Endothelial cell of umbilical vein (primary cell): ENCODE results near the gene RTBDN. TPM values are rescaled to one million over a fixed set of nuclear protein-coding genes. Genes with fewer than 3 reads are reported as not detected.
A peak's percentile ranks its signal among the peaks of the same experiment; 100 is the strongest.

Experiments
- BruUV-seq: library from RNA; stranded (reverse); fragments of 400-500 nt; replicated peaks from 2 replicates; lab custom pipeline; 2021; lab: Mats Ljungman, UMichigan
- CTCF ChIA-PET: fragments of 300-600, 350-600 bp; sonication (Branson Sonifier 250); formaldehyde crosslinking; loops from one replicate; lab custom pipeline; 2021; ENCODE audit warnings: antibody characterized with exemption, inconsistent platforms; lab: Charles Lee
- POLR2A ChIA-PET: fragments of 300-600, 350-600 bp; sonication (Branson Sonifier 250); formaldehyde crosslinking; loops from one replicate; lab custom pipeline; 2021; ENCODE audit warnings: antibody characterized with exemption, inconsistent platforms; lab: Charles Lee
- DNase-seq: peaks from one replicate; pipeline ENCODE4 v3.0.0-alpha.2; 2011; ENCODE audit warnings: low read depth, low spot score
- FAIRE-seq: peaks from 2 replicates; lab custom pipeline; 2011; peaks lifted over from hg19 to GRCh38; lab: Jason Lieb, UNC
- H2AFZ ChIP-seq: 2 replicates; pipeline ENCODE4 v1.6.0; 2012; ENCODE audit warnings: low read depth, low read length, control low read depth, inconsistent platforms
- H3K27ac ChIP-seq: 2 replicates; pipeline ENCODE4 v1.5.1; 2011; ENCODE audit warnings: low read depth, mild to moderate bottlenecking, control low read depth, low read length, moderate library complexity; ENCODE audit not compliant: insufficient read depth
- H3K27me3 ChIP-seq, 2 experiments: 2 replicates each; pipeline versions ENCODE4 v1.6.0 to v1.6.1; 2011; ENCODE audit warnings: low read length in 2 of 2, mixed read lengths in 1 of 2; ENCODE audit not compliant: control insufficient read depth in 2 of 2, insufficient read depth in 2 of 2
- H3K36me3 ChIP-seq, 2 experiments: 2 replicates in 1 of 2; 3 replicates in 1 of 2; pipeline ENCODE4 v1.5.1; 2011; ENCODE audit warnings: low read length in 2 of 2, mild to moderate bottlenecking in 1 of 2, moderate library complexity in 1 of 2; ENCODE audit not compliant: control insufficient read depth in 2 of 2, insufficient read depth in 2 of 2; ENCODE audit errors: extremely low read depth in 1 of 2
- H3K4me1 ChIP-seq: 3 replicates; pipeline ENCODE4 v1.5.1; 2011; ENCODE audit warnings: mild to moderate bottlenecking, low read length; ENCODE audit not compliant: control insufficient read depth, insufficient read depth; ENCODE audit errors: extremely low read depth
- H3K4me2 ChIP-seq: 2 replicates; pipeline ENCODE4 v1.6.1; 2011; ENCODE audit warnings: low read length, control low read depth, mixed read lengths; ENCODE audit not compliant: insufficient read depth
- H3K4me3 ChIP-seq, 3 experiments: fragments of 200-600 bp in 1 of 3; sonication (generic), shearing (Covaris generic) in 1 of 3; replicated peaks in 1 of 3; 2 replicates each; pipeline ENCODE4 v1.5.1; 2011 to 2016; ENCODE audit warnings: control low read depth in 3 of 3, low read length in 3 of 3, mild to moderate bottlenecking in 2 of 3, inconsistent platforms in 1 of 3, low read depth in 1 of 3, moderate library complexity in 1 of 3; ENCODE audit not compliant: insufficient read depth in 1 of 3
- H3K79me2 ChIP-seq: 2 replicates; pipeline ENCODE4 v1.6.0; 2012; ENCODE audit warnings: low read length, inconsistent platforms; ENCODE audit not compliant: control insufficient read depth, insufficient read depth
- H3K9ac ChIP-seq: replicated peaks from 2 replicates; pipeline ENCODE3; 2011; ENCODE audit warnings: low read length, control low read depth; ENCODE audit not compliant: insufficient read depth; ENCODE audit errors: extremely low read depth
- H3K9me1 ChIP-seq: replicated peaks from 3 replicates; pipeline ENCODE4 v1.6.0; 2011; ENCODE audit warnings: mild to moderate bottlenecking, low read length; ENCODE audit not compliant: control insufficient read depth, insufficient read depth; ENCODE audit errors: extremely low read depth
- H3K9me3 ChIP-seq: replicated peaks from 2 replicates; pipeline ENCODE4 v1.5.1; 2012; ENCODE audit warnings: low read length, inconsistent platforms; ENCODE audit not compliant: control insufficient read depth, insufficient read depth
- H4K20me1 ChIP-seq: replicated peaks from 2 replicates; pipeline ENCODE3; 2011; ENCODE audit warnings: mild to moderate bottlenecking, low read length; ENCODE audit not compliant: control insufficient read depth, insufficient read depth; ENCODE audit errors: extremely low read depth
- EZH2 ChIP-seq: IDR thresholded peaks from 2 replicates; pipeline ENCODE4 v1.6.1; 2012; ENCODE audit warnings: borderline replicate concordance, low read depth, mild to moderate bottlenecking, moderate library complexity, low read length, inconsistent platforms; ENCODE audit not compliant: severe bottlenecking
- FOS ChIP-seq: IDR thresholded peaks from 2 replicates; pipeline ENCODE4 v1.6.1; 2011; ENCODE audit warnings: mild to moderate bottlenecking, low read length, moderate library complexity, borderline replicate concordance; ENCODE audit not compliant: insufficient read depth
- GATA2 ChIP-seq: IDR thresholded peaks from 2 replicates; pipeline ENCODE4 v1.7.0; 2011; ENCODE audit warnings: low read depth, mild to moderate bottlenecking, moderate library complexity, mixed read lengths, low read length; ENCODE audit not compliant: insufficient read length, insufficient read depth
- JUN ChIP-seq: IDR thresholded peaks from 2 replicates; pipeline ENCODE4 v1.6.1; 2011; ENCODE audit warnings: borderline replicate concordance, low read depth; ENCODE audit not compliant: insufficient read length, insufficient read depth
- MYC ChIP-seq: IDR thresholded peaks from one replicate; pipeline ENCODE4 v1.6.1; 2011; ENCODE audit warnings: mild to moderate bottlenecking, low read depth, low read length
- POLR2A ChIP-seq: IDR thresholded peaks from 2 replicates; pipeline ENCODE4 v1.6.1; 2012; ENCODE audit warnings: low read depth, mild to moderate bottlenecking, control low read depth, low read length
- POLR2AphosphoS5 ChIP-seq: IDR thresholded peaks from 2 replicates; pipeline ENCODE4 v1.6.1; 2012; ENCODE audit warnings: low read depth, mild to moderate bottlenecking, control low read depth, low read length, moderate library complexity; ENCODE audit not compliant: insufficient read depth
- dilution Hi-C: fragments of 300-500 bp; cut with MboI; formaldehyde crosslinking; loops from one replicate; pipeline ENCODE4 v1.15.0; 2019; ENCODE audit warnings: low sequenced_read_pairs; ENCODE audit not compliant: extremely low pct_ligation_motif_present
- intact Hi-C: fragments of 100-400 bp; cut with micrococcal nuclease; formaldehyde crosslinking; loops from one replicate; pipeline ENCODE4 v1.10.0; 2022
- polyA plus RNA-seq, 4 experiments: library from polyadenylated mRNA; depleted of rRNA in 3 of 4; stranded (reverse) in 3 of 4; unstranded in 1 of 4; fragments of >200 nt; gene quantifications; 2 replicates each; pipeline versions ENCODE4 v1.2.1 to v1.2.3, GENCODE V29; 2011 to 2012; ENCODE audit warnings: missing spikeins in 1 of 4
- total RNA-seq: library from RNA; stranded (reverse); gene quantifications from 2 replicates; pipeline ENCODE4 v1.2.3, GENCODE V29; 2021
- TF ChIP-seq, protein P1 (sequence below), 2 donors: IDR thresholded peaks; 1 replicate in 1 of 2; 2 replicates in 1 of 2; pipeline ENCODE4 v1.5.1; 2011; ENCODE audit warnings: low read length in 2 of 2, mild to moderate bottlenecking in 2 of 2, moderate library complexity in 2 of 2, control low read depth in 1 of 2, inconsistent platforms in 1 of 2, low read depth in 1 of 2; ENCODE audit not compliant: insufficient read depth in 1 of 2; ENCODE audit errors: extremely low read depth in 1 of 2
- TF ChIP-seq, protein P2 (sequence below): IDR thresholded peaks from 2 replicates; pipeline ENCODE4 v1.6.1; 2011; ENCODE audit not compliant: insufficient read depth, insufficient read length

The RTBDN gene
- total and polyA plus RNA-seq, 2 donors (not counting 3 experiments of a cell fraction or from before 2014, with no cell fraction given) = not detected

DNA sequence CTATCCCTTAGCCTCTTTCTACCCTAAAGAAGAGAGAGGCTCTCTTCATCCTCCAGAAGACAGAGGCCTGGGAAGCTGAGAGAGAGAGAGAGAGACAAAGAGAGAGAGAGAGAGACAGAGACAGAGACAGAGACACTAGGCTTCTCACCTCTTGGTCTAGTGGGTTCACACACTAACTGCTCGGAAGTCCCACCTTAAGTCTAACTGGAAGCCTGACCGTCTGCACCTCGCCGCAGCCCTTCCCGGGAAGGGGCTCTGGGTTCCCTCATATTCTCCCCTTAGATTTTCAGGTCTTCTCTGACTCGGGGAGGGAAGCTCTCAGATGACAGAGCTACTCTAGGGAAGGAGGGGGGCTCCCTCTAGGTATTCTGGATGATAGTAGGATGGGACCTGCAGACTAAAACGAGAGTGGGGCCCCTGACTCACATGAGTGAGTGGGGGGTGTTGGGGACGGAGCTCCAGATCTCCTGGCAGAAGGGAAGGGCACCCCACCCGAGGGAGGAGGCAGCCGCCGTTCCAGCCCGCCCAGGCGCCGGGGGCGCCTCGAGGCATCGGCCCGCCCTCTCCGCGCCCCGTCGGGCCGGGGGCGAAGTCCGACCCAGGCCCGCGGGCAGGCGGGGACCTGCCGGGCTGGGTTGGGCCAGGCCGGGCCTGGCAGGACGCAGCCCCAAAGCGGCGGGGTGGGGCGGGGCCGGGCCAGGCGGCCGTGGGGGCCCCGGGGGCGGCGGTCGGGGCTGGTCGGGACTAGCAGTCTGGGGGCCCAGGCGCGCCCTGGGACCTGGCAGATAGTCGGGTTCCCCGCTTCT lies 45.1 kb downstream of the RTBDN start:
- dilution Hi-C loops (no loop called here), intact Hi-C loops (loop anchor here (10.0 kb wide), 1 partner anchor 146 kb away; the partner anchor contains the start of genes CALR and FARSA)
- peak; percentile 60 for FAIRE-seq
- ChIA-PET CTCF (interaction anchor here (0.9 to 4.7 kb wide), 4 partner anchors 11 to 29 kb away, joined by 3 to 48 read pairs (median 8); no protein-coding TSS in a partner anchor), POLR2A (interaction anchor here (1.1 to 1.4 kb wide), 2 partner anchors 11 to 29 kb away, joined by 3 to 4 read pairs; no protein-coding TSS in a partner anchor)
- BruUV-seq = no TSS peak
- H3K4me3 ChIP-seq = peak overlapping the region in 1 of 3 experiments; percentile 37
- H3K9ac ChIP-seq = peak overlapping the region; percentile 66
- no peaks in the 10 kb centered on the region for H3K9me1 ChIP-seq
- H3K27ac ChIP-seq = peak overlapping the region; percentile 65
- peak overlapping the region; percentile 61 for H3K4me2 ChIP-seq
- H3K36me3 ChIP-seq = no peaks in the 10 kb centered on the region
- DNase-seq = peak; percentile 28
- peaks cover 35% of the 10 kb centered on the region for H3K4me1 ChIP-seq
- no peaks in the 10 kb centered on the region for H3K9me3 ChIP-seq
- H2AFZ ChIP-seq = peak overlapping the region; percentile 12
- H3K79me2 ChIP-seq = peaks cover 14% of the 10 kb centered on the region
- no peak for TF ChIP-seq FOS
- TF ChIP-seq, protein P1, sequence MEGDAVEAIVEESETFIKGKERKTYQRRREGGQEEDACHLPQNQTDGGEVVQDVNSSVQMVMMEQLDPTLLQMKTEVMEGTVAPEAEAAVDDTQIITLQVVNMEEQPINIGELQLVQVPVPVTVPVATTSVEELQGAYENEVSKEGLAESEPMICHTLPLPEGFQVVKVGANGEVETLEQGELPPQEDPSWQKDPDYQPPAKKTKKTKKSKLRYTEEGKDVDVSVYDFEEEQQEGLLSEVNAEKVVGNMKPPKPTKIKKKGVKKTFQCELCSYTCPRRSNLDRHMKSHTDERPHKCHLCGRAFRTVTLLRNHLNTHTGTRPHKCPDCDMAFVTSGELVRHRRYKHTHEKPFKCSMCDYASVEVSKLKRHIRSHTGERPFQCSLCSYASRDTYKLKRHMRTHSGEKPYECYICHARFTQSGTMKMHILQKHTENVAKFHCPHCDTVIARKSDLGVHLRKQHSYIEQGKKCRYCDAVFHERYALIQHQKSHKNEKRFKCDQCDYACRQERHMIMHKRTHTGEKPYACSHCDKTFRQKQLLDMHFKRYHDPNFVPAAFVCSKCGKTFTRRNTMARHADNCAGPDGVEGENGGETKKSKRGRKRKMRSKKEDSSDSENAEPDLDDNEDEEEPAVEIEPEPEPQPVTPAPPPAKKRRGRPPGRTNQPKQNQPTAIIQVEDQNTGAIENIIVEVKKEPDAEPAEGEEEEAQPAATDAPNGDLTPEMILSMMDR (IDR thresholded peaks at IDR 0.05; ENCODE audit: extremely low read depth in 1 of 2, insufficient read depth in 1 of 2, low read depth in 1 of 2, low read length in 2 of 2) = no peak
- TF ChIP-seq EZH2 = no peak
- TF ChIP-seq GATA2 = no peak
- TF ChIP-seq POLR2A = no peak
- TF ChIP-seq, protein P2, sequence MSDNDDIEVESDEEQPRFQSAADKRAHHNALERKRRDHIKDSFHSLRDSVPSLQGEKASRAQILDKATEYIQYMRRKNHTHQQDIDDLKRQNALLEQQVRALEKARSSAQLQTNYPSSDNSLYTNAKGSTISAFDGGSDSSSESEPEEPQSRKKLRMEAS = no peak
- TF ChIP-seq JUN = no peak
- no peak for TF ChIP-seq MYC
- TF ChIP-seq POLR2AphosphoS5 = no peak
- H4K20me1 ChIP-seq = no peaks in the 10 kb centered on the region
- H3K27me3 ChIP-seq = no peaks in the 10 kb centered on the region
